ENCODE measurements around the gene MRPS27. TPM values are rescaled to one million over a fixed set of nuclear protein-coding genes. Genes with fewer than 3 reads are reported as not detected.
"Not testable (repeated sequence)": the region's sequence is repeated elsewhere in the genome, so short reads cannot be mapped to it uniquely, and the experiment has no call there.

MRPS27 gene
- polyA plus RNA-seq, 3 donors: 17.5 to 32.1 (median 28.3) TPM

GRCh38 chr5:72330712-72331111 lies 10.7 kb upstream of the MRPS27 start:
- WGBS, 3 donors: 61 to 84% (median 78%) methylated on average over 1 of the region's 1 CpG

GRCh38 chr5:72328172-72328571 lies 8.1 kb upstream of the MRPS27 start:
- H3K27ac ChIP-seq (ENCODE audit: low read depth, low read length): no peak overlapping the region

More at GRCh38 chr5:72330712-72331111, 10.7 kb upstream of the MRPS27 start:
- H3K27ac ChIP-seq (ENCODE audit: low read depth, low read length): no peak overlapping the region

- 83 to 97% (median 88%) methylated on average over 2 of the region's 2 CpGs for WGBS, 3 donors
These were observed 6.2 kb upstream of the MRPS27 start for GRCh38 chr5:72326306-72326649.

GRCh38 chr5:72325566-72326305 lies 5.7 kb upstream of the MRPS27 start:
- H3K27ac ChIP-seq (ENCODE audit: low read depth, low read length): no peak overlapping the region
- WGBS, 3 donors: 82 to 86% (median 84%) methylated on average over 4 of the region's 4 CpGs

More at GRCh38 chr5:72326306-72326649, 6.2 kb upstream of the MRPS27 start:
- no peak overlapping the region for H3K27ac ChIP-seq (ENCODE audit: low read depth, low read length)

GRCh38 chr5:72324189-72324825 lies 4.3 kb upstream of the MRPS27 start:
- H3K27ac ChIP-seq (ENCODE audit: low read depth, low read length): no peak overlapping the region
- WGBS, 3 donors: 90 to 94% (median 92%) methylated on average over 5 of the region's 5 CpGs

- 6 to 8% (median 7%) methylated on average over 28 of the region's 28 CpGs for WGBS, 3 donors
- not testable (repeated sequence) for H3K27ac ChIP-seq (ENCODE audit: low read depth, low read length)
These were observed 535 bp downstream of the MRPS27 start for GRCh38 chr5:72319435-72319975.

- H3K27ac ChIP-seq (ENCODE audit: low read depth, low read length): no peak overlapping the region
- 70 to 86% (median 80%) methylated on average over 3 of the region's 3 CpGs for WGBS, 3 donors
These were observed 5.4 kb downstream of the MRPS27 start for GRCh38 chr5:72314571-72315172.

GRCh38 chr5:72313141-72313540 lies 6.9 kb downstream of the MRPS27 start:
- 60 to 89% (median 77%) methylated on average over 1 of the region's 1 CpG for WGBS, 3 donors
- no peak overlapping the region for H3K27ac ChIP-seq (ENCODE audit: low read depth, low read length)

- no peak overlapping the region for H3K27ac ChIP-seq (ENCODE audit: low read depth, low read length)
- 72 to 76% (median 75%) methylated on average over 6 of the region's 6 CpGs for WGBS, 3 donors
These were observed 11.2 kb downstream of the MRPS27 start for GRCh38 chr5:72308853-72309191.

- H3K27ac ChIP-seq (ENCODE audit: low read depth, low read length): peak overlapping the region; percentile 70
- WGBS, 3 donors: 1 to 2% (median 1%) methylated on average over 73 to 76 of the region's 76 CpGs
These were observed 11.8 kb downstream of the MRPS27 start for GRCh38 chr5:72307968-72308852.

- peak overlapping the region; percentile 70 for H3K27ac ChIP-seq (ENCODE audit: low read depth, low read length)
- WGBS, 3 donors: 4 to 10% (median 6%) methylated on average over 8 of the region's 8 CpGs
These were observed 12.5 kb downstream of the MRPS27 start for GRCh38 chr5:72307573-72307967.

- WGBS, 3 donors: 94 to 95% (median 94%) methylated on average over 2 of the region's 2 CpGs
- no peak overlapping the region for H3K27ac ChIP-seq (ENCODE audit: low read depth, low read length)
These were observed 14.6 kb downstream of the MRPS27 start for GRCh38 chr5:72305194-72306142.

- 77 to 89% (median 83%) methylated on average over 3 of the region's 3 CpGs for WGBS, 3 donors
- no peak overlapping the region for H3K27ac ChIP-seq (ENCODE audit: low read depth, low read length)
These were observed 17.9 kb downstream of the MRPS27 start for GRCh38 chr5:72302171-72302570.

GRCh38 chr5:72301557-72301956 lies 18.5 kb downstream of the MRPS27 start:
- 88 to 96% (median 94%) methylated on average over 6 of the region's 6 CpGs for WGBS, 3 donors
- no peak overlapping the region for H3K27ac ChIP-seq (ENCODE audit: low read depth, low read length)

- no peak overlapping the region for H3K27ac ChIP-seq (ENCODE audit: low read depth, low read length)
- 51 to 63% (median 60%) methylated on average over 1 of the region's 1 CpG for WGBS, 3 donors
These were observed 19.3 kb downstream of the MRPS27 start for GRCh38 chr5:72300590-72301339.

GRCh38 chr5:72298711-72299110 lies 21.3 kb downstream of the MRPS27 start:
- WGBS, 3 donors: 97 to 99% (median 98%) methylated on average over 5 of the region's 5 CpGs
- H3K27ac ChIP-seq (ENCODE audit: low read depth, low read length): no peak overlapping the region

GRCh38 chr5:72298136-72298535 lies 21.9 kb downstream of the MRPS27 start:
- 93 to 96% (median 94%) methylated on average over 3 of the region's 3 CpGs for WGBS, 3 donors
- H3K27ac ChIP-seq (ENCODE audit: low read depth, low read length): not testable (repeated sequence)
